H7 (cell line): ENCODE results near the gene TMEM272. TPM values are rescaled to one million over a fixed set of nuclear protein-coding genes. Genes with fewer than 3 reads are reported as not detected.

Experiments
- DNase-seq: peaks from one replicate; pipeline ENCODE4 v3.0.0; 2012
- H3K27me3 ChIP-seq: 2 replicates; pipeline ENCODE4 v1.6.0; 2011; ENCODE audit warnings: mild to moderate bottlenecking, low read length; ENCODE audit not compliant: control insufficient read depth, insufficient read depth
- H3K36me3 ChIP-seq: replicated peaks from 2 replicates; pipeline ENCODE4 v1.5.1; 2011; ENCODE audit warnings: low read length; ENCODE audit not compliant: control insufficient read depth, insufficient read depth
- H3K4me3 ChIP-seq: 2 replicates; pipeline ENCODE4 v1.5.1; 2011; ENCODE audit warnings: low read depth, mild to moderate bottlenecking, control low read depth, low read length, moderate library complexity; ENCODE audit not compliant: insufficient read depth
- total RNA-seq: library from RNA; depleted of rRNA; stranded (reverse); fragments of >200 nt; shearing (Covaris generic); gene quantifications from 2 replicates; pipeline ENCODE4 v1.2.3, GENCODE V29; 2014; rRNA removed

TMEM272 gene
- not detected in 2 replicates for total RNA-seq

- Histone ChIP-seq H3K4me3 (peak within 1 kb of the TSS; percentile 3; the same call in 1 of the 2 replicates), H3K27me3 (no peaks in the 10 kb centered on the region), H3K36me3 (no peaks in the 10 kb centered on the region)
- peak; percentile 91 for DNase-seq
These were observed at the start of gene TMEM272 for GRCh38 chr13:51844862-51845573. TMEM272 (minus strand) TSS chr13:51845177; CDS start chr13:51838530, 6,647 bp downstream.

GRCh38 chr13:51894239-51894638 is 49.3 kb upstream of the TMEM272 start:
- Histone ChIP-seq H3K36me3 (no peaks in the 10 kb centered on the region), H3K27me3 (no peaks in the 10 kb centered on the region; the same call in 1 of the 2 replicates), H3K4me3 (no peak overlapping the region)
- peak; percentile 52 for DNase-seq

- no peaks in the 10 kb centered on the region for H3K36me3 ChIP-seq
- no peaks in the 10 kb centered on the region for H3K27me3 ChIP-seq
- DNase-seq: no peak
These were observed 47.7 kb upstream of the TMEM272 start for GRCh38 chr13:51892657-51893056.

GRCh38 chr13:51887468-51887867 is 42.5 kb upstream of the TMEM272 start:
- DNase-seq: no peak
- Histone ChIP-seq H3K4me3 (no peak overlapping the region), H3K27me3 (no peaks in the 10 kb centered on the region), H3K36me3 (no peaks in the 10 kb centered on the region)

More at GRCh38 chr13:51892657-51893056, 47.7 kb upstream of the TMEM272 start:
- H3K4me3 ChIP-seq: no peak overlapping the region

- Histone ChIP-seq H3K27me3 (no peaks in the 10 kb centered on the region), H3K36me3 (no peaks in the 10 kb centered on the region), H3K4me3 (no peak overlapping the region)
- DNase-seq: no peak
These were observed 40.7 kb upstream of the TMEM272 start for GRCh38 chr13:51885651-51886050.

GRCh38 chr13:51883226-51883600 is 38.2 kb upstream of the TMEM272 start:
- Histone ChIP-seq H3K36me3 (no peaks in the 10 kb centered on the region), H3K27me3 (no peaks in the 10 kb centered on the region), H3K4me3 (no peak overlapping the region)
- no peak for DNase-seq

GRCh38 chr13:51882570-51883225 is 37.7 kb upstream of the TMEM272 start:
- no peaks in the 10 kb centered on the region for H3K27me3 ChIP-seq
- no peaks in the 10 kb centered on the region for H3K36me3 ChIP-seq
- no peak for DNase-seq
- H3K4me3 ChIP-seq: no peak overlapping the region

GRCh38 chr13:51881296-51881695 is 36.3 kb upstream of the TMEM272 start:
- Histone ChIP-seq H3K4me3 (no peak overlapping the region), H3K36me3 (no peaks in the 10 kb centered on the region), H3K27me3 (no peaks in the 10 kb centered on the region)
- no peak for DNase-seq

- DNase-seq: no peak
- no peaks in the 10 kb centered on the region for H3K27me3 ChIP-seq
- no peaks in the 10 kb centered on the region for H3K36me3 ChIP-seq
- H3K4me3 ChIP-seq: no peak overlapping the region
These were observed 34.2 kb upstream of the TMEM272 start for GRCh38 chr13:51879133-51879532.

- no peak for DNase-seq
- H3K4me3 ChIP-seq: no peak overlapping the region
- no peaks in the 10 kb centered on the region for H3K36me3 ChIP-seq
- no peaks in the 10 kb centered on the region for H3K27me3 ChIP-seq
These were observed 29.7 kb upstream of the TMEM272 start for GRCh38 chr13:51874651-51875050.

- Histone ChIP-seq H3K4me3 (no peak overlapping the region), H3K36me3 (no peaks in the 10 kb centered on the region), H3K27me3 (no peaks in the 10 kb centered on the region)
- DNase-seq: no peak
These were observed 28.9 kb upstream of the TMEM272 start for GRCh38 chr13:51873837-51874236.

- no peak overlapping the region for H3K4me3 ChIP-seq
- no peak for DNase-seq
- no peaks in the 10 kb centered on the region for H3K36me3 ChIP-seq
- no peaks in the 10 kb centered on the region for H3K27me3 ChIP-seq
These were observed 28.3 kb upstream of the TMEM272 start for GRCh38 chr13:51873117-51873798.

GRCh38 chr13:51870616-51871015 is 25.6 kb upstream of the TMEM272 start:
- no peak for DNase-seq
- Histone ChIP-seq H3K36me3 (no peaks in the 10 kb centered on the region), H3K27me3 (no peaks in the 10 kb centered on the region), H3K4me3 (no peak overlapping the region)

- Histone ChIP-seq H3K27me3 (no peaks in the 10 kb centered on the region), H3K36me3 (no peaks in the 10 kb centered on the region), H3K4me3 (no peak overlapping the region)
- DNase-seq: no peak
These were observed 24.9 kb upstream of the TMEM272 start for GRCh38 chr13:51869916-51870315.

- H3K27me3 ChIP-seq: no peaks in the 10 kb centered on the region
- no peaks in the 10 kb centered on the region for H3K36me3 ChIP-seq
- H3K4me3 ChIP-seq: no peak overlapping the region
- no peak for DNase-seq
These were observed 22.1 kb upstream of the TMEM272 start for GRCh38 chr13:51867062-51867461.
